HG02885 (cell line): ENCODE data around the gene NEURL1B.

Experiments
- ATAC-seq: cut with Tn5 transposase; IDR thresholded peaks from one replicate; pipeline ENCODE4 v1.9.1; 2021; ENCODE audit warnings: mild to moderate bottlenecking; ENCODE audit not compliant: unreplicated experiment, poor library complexity

The NEURL1B gene

DNA sequence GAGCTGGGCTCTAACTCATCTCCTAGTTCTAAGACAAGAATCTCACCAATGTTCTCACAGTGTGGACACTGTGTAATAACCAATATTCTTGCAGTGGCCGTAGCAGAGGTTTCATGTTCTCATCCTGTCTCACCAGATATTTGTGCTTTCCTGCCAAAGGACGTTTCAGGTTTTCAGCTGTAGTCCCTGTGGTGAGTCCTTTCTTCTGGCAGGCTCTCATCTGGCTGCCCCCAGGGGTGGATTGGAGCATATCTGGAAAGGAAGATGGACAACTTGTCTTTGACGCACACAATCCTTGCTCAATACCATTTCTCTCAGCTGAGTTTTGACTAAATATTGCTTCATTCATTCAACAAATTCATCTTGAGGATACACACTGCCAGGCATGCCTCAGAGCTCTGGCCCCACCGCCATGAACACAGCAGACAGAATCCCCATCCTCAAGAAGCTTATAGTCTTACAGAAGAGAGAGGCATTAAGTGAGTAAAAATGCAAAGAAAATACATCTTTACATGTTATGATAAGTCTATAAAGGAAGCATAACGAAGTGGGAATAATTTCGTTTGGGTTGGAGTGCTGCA is 33.8 kb upstream of the NEURL1B start:
- ATAC-seq: no peak

DNA sequence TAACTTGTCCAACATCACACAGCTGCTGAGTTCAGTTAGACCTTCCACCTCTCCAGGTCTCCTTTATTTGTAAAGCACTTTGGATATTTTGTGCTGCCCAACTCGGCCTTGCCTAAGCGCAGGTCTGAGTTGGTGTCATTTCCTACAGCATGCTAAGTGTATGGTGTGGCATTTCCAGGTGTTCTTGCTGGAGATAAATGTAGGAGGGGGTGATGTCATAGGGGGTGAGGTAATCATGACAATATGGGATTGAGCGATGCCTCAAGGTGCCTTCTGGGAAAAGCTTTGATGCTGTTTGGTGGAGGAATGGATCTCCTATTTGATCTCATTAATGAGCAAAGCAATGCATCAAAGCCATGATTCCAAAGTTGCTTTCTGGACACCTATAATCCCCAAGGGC is 32.3 kb upstream of the NEURL1B start:
- ATAC-seq: no peak

DNA sequence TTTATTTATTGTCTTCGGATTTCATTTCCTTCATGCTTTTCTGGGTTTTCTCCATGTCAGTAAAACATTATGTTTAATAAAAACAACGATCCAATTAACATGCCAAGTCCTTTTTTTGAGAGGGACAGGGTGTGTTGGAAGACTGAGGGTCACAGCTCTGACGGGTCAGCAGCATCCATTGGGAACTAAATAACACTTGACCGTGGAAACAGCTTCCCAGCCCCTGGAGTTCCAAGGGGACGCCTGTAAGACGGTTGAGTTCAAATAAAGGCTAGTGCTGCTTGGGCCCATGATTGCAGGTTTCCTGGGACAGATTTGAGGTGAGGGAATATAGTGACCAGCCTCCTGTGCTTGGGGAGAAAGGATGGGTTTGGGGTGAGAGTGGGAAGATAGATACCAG is 30.4 kb upstream of the NEURL1B start:
- ATAC-seq: no peak

DNA sequence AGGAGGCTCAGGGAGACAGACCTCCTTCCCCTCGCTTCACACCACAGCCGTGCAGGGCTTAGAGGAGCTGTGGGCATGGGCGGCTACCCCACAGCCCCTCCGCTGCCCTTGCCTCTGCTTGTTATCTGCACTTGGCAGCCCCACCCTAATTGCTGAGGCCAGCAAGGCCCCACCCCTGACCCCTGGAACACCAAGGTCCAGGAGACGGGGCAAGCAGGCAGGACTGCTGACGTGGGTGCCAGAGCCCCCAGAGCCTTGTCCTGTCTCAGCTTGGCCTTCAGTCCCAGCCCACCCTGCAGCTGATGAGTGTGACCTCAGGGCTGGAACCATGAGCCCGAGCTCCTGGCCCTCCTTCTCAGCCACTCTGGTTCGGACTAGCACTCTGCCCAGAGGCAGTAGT is 29.1 kb upstream of the NEURL1B start:
- no peak for ATAC-seq

DNA sequence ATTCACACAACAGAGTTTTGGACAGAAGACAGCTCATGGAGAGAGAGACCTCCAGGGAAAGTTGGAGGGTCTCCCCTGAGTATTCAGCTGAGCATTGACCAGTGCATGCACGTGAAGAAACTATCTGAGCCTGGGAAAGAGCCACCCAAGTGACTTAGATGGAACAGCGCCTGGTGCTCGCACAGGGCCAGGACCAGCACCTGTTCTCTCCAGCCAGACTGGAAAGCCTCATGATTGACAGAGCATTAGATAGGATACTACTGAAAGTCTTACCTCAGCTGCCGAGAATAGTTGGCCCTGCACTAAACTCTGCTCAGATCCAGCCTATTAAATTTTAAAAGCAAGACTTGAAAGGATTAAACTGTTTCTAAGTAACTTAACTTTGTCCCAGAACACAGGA is 28.3 kb upstream of the NEURL1B start:
- ATAC-seq: no peak

DNA sequence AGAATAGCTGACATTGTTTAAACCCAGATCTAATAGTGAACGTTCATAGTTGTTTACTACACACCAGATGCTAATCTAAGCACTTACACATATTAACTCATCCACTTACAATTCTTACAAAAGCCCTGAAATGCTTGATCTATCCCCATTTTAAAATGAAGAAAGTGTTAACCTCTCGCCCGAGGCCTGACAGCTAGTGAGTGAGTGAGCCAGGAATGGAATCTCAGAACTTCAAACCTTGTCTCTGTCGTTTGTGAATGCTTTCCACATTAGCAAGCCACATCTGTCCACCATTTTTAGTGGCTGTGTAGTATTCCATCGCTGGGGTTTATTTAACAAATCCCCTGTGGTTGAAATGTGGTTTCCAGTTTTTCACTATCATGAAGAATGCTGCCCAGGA is 24.9 kb upstream of the NEURL1B start:
- ATAC-seq: no peak

DNA sequence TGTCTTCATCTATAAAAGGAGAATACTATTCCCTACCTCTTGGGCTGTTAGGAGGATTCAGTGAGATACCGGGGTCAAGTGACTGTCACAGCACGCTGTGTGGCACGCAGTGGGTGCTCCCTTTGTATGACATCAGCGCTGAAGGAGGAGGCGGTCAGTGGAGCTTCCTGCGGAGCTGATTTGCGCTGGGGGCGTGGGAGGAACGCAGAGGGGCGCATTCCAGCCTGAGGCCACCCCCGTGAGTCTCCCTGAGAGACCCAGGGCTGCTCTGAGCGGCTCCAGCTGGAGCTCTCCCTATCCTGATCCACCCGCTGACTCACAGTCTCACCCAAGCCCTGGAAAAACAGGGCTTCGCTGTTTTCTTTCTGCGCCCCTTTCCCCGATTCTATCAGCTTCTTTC is 24.3 kb upstream of the NEURL1B start:
- ATAC-seq: no peak

DNA sequence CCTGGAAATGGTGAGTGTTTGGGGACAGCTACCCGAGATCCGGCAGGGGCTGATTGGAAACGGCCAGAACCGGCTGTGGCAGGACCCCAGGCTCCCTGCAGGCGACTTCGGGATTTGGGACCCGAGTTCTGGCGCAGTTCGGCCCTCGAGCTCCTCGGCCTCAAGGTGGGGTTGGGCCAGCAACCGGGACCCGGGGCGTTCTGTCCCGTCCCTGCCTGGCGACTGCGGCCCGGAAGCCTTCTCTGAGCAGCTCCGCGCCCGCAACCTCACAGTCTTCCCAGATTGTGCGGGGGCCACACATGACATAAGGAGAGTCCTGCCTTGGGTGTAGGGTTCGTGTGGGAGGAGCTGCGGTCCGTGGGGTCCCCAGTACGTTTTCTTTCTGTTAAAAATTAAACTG is 23.2 kb upstream of the NEURL1B start:
- ATAC-seq: no peak

DNA sequence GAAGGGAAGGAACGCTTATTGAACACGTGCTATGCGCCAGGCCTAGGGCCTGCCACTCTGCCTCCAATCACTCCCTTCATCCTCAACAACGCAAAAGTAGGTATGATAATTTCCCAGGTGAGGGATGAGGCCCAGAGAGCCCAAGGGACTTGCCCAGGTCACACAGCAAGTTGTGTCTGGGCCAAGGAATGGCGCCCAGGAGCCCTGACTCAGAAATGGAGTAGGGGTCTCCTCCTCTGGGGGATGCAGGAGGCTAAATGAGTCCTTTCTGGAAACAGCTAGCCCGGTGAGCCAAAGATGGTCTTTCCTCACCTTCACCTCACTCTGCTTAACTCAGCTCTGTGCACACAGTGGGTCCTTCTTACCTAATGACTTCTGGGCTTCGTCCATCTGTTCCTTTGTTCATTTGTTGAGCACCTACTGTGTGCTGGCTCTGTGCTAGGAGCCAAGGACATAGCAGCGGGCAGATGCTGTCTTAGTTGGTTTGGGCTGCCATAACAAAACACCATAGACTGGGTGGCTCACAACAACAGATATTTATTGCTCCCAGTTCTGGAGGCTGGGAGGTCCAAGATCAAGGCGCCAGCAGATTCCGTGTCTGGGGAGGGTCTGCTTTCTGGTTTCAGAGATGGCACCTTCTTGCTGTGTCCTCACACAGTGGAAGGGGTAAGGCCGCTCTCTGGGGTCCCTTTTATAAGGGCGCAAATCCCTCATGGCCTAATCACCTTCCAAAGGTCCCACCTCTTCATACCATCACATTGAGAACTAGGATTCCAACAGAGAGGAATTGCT is 22.3 kb upstream of the NEURL1B start:
- ATAC-seq: no peak

DNA sequence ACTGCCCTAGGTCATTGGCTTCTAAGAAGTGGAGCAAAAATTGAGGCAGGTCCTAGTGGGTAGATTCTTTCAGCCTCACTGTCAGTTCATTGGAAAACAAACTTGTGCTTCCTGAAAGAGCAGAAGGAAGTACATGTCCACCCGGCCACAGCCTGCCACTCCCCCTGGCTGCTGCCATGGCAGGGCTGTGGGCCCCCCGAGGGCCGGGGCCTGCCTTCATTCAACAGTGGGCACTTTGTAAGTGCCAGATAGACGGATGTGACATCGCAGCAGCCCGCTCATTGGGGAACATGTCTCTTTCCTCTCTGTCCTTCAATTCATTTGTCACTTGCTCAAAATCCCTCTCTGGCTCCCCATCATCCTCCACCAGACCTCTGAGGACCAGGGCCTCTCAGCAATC is 20.6 kb upstream of the NEURL1B start:
- ATAC-seq: no peak

DNA sequence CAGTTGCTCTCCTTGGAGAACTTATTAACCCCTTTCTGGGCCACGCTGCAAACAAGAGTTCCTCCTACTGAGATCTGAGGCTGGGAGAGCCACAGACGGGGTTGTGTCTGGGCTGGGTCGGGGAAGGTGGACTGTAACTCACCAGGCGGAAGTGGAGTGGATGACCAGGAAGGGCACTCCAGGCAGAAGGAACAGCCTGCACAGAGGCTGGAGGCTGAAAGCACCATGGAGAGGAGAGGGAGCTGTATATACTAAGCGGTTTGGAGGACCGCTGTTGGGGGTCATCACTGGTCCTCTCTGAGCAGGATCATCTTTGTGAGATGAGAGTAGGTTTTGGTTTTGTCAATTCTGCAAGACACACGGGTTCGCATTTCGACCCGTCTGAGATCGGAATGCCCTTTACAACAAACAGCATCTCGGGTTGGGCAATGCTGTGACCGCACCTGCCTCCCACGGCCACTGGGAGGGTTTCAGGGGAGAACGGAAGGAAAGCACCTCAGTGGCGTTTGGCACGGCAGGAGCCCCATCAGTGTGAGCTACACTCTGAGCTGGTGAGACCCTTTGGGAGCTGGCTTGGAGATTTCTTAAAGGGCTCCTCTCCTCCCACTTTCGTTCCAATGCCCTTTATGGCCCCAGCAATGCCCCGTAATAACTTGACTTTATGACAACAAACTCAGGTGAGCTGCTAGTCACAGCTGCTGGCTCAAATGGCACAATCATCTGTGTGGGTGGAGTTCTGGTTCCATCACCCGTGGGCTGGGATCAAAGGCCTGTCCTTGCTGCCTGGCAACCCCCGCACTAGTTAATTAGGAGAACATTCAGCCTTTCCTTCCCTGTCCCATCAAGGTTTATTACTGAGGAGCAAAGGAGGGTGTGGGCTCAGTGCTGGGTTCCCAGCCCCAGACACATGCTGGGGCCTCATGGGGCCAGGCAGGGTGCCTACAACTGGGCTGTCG is 18.7 kb upstream of the NEURL1B start:
- ATAC-seq: no peak

DNA sequence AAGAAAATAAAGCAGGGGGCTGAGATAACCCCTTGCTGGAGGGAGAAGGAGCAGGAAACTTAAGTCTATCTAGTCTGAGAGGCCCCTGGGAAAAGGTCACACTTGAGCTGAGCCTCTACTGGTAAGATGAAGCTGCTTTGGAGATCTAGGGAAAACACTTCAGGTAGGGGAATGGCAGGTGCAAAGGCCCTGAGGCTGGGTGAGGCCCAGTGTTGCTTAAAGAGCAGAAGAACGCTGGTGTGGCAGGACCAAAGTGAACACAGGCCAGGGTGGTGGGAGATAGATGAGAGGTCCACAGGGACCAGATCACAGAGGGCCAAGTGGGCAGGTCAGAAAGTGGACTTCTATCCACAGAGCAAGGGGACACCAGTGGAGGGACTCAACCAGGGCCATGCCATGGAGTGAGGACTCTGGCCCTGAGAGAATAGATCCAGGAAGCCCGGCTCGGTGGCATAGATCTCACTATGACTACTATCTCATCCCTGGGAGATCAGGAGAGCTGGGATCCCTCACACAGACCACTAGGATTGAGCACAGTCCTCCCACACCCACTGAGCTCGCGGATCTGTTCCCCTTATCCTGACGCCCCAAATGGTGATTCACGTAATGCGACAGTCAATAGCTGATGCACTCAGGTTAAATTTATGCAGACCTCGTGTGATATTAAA is 17.6 kb upstream of the NEURL1B start:
- ATAC-seq: no peak

DNA sequence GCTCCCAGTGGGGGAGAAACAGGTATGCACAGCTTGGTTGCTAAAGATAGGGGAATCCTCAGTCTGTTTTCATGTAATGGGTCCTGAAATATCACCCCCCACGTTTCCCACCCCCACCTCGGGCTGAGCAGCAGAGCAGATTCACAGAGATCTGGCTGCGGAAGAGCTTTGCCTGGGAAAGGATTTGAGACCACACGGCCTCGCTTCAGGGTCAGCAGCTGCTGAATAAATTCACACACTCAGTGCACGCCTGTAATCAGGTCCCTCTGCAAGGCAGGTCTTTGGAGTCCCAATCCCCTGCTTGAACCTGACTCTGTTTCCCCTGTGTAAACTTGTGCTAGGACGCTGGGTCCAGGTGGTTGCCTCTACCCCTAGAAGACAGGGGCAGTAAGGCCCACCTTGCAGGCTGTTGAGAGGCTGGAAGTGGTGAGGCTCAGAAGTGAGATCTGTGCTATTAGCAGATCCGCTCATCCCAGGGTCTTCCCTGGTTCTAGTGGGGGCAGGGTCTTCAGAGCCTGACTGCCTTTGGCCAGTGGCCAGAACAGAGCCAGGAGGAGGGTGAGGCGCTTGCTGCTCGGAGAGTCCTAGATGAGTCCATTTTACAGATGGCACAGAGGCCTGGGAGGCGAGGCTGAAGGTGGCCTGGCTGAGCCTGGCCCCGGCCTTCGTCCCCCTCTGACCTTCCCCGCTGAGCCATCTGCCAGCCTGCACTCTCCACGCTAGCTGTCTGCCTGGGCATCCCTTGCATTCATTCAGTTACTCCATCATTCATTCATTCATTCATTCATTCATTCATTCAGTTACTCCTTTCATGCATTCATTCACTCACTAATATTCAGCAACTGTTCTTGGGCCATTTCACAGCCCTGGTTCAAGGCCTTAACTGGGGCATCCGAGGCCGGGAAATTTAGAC is 16.7 kb upstream of the NEURL1B start:
- ATAC-seq: no peak

DNA sequence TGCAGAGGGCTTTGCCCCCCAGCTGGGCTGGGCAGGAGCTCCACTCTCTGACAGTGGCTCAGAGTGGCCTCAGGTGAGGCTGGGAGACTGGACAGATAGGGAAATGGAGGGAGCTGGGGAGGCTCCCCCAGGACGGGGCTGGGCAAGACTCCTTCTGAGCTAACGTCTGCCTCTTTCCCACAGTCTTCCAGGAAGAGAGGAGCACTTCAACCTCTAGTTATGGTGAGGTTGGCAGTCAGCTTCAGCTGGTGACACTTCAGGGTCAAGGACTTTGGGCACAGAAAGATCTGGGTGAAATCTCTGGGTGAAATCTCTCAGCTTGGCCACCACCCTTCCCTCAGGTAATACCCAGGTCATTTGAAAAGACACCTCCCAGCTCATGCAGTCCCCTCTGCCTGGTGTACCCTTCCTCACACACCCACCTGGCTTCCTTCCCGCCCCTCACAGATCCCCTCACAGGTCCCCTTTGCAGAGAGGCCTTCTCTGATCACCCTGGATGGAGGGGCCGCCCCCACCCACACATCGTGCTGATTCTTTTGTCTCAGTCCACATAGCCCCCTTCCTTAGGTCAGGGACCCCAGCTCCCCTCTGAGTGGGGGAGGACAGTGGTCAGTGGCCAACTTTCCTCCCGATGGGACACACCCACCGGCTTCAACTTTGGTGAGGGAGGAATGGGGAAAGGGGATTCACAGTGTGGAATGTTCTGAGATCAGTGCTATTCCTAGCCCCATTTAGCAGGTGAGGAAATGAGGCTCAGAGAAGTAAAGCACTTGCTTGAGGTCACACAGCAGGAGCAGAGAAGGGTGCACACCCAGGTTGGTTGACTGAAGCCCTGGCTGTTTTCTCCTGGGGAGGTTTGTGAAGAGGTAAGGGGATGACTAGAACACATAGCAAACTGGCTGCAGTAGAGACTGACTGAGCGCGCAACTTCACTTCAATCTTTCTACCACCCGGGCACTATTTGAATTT is 15.8 kb upstream of the NEURL1B start:
- no peak for ATAC-seq

DNA sequence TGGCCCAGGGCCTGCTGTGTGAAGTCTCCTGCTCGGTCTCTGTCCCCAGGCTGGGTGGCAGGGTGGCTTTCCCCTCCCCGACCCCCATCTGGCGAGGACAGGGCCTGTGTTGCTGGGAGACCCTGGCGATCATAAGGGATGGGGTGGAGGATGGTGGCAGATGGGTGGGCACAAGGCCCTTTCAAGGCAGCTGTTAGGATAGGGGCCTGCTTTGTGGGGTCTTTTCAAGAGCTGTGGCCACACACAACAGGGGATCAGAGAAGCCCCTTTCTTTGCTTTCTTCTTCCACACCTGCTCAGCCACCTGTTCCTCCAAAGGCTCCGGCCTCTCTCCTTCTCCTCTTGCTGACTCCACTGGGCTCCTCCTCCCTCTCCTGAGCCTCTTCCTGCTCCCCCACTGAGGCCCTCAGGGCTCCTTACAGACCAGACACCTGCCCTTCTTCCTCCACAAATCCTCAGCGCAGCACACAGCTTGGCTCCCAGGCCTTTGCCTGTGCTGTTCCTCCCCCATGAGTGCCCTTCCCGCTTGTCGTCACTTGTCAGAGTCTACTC is 15.0 kb upstream of the NEURL1B start:
- ATAC-seq: no peak

DNA sequence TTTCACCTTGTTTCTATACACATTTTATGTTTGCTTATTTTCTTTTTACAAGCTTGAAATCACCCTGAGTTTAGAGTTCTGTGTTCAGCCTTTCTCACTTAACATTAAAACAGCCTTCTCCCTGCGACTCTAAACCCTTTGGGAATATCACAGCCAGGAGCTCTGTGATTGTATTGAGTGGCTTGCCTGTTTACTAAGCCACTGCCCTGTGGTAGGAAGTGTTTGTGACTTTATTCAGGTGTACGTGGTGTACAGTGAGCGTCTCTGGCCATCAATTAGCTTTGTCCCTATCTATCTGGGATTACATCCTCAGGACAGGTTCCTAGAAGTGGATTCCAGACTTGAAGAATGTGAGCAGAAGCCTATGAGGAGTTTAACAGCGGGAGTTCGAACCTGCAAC is 11.0 kb upstream of the NEURL1B start:
- ATAC-seq: no peak

DNA sequence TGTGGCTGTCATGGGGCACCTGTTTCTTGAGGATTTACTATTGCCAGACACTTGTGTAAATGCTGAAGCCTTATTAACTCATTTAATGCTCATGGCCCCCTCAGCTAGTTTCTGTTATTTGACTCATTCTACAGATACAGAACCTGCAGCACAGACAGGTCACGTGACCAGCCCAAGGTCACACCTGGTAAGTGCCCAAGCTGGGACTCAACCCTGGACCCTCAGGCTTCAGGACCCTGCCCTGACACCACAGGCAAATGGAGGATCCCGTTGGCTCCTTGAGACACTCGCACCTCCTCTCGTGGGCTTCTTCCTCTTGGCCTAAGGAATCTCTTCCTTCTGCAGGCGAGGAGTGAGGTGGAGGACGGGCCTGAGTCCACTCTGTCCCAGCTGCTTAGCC is 10.6 kb upstream of the NEURL1B start:
- ATAC-seq: no peak

DNA sequence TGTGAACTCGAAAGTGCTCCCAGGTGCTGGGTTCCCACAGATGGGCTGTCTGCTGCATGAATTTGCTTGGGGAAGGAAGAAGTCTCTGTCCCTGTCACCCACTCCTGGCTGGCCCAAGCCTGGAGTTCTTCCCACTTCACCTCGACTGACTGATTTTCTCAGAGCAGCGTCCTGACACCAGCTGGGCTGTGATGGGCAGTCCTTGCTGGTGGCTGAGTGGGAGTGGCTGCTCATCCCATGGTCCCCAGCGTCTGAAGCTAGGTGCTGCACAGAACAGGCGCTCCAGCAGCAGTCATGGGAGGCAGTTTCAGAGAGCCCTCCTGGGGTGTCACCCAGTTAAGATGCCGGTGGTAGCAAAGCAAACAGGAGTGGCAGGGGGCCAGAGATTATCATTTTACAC is 10.1 kb upstream of the NEURL1B start:
- no peak for ATAC-seq
